HepG2 (cell line): ENCODE data around the gene PMM2. TPM values are rescaled to one million over a fixed set of nuclear protein-coding genes. Genes with fewer than 3 reads are reported as not detected.

Experiments used
- CHD4 ChIP-seq: fragments of 200-600 bp; sonication (generic); IDR thresholded peaks from 2 replicates; pipeline ENCODE4 v1.7.0; 2017; ENCODE audit warnings: mild to moderate bottlenecking, low read length, borderline replicate concordance
- GATAD1 ChIP-seq: IDR thresholded peaks from 2 replicates; pipeline ENCODE4 v1.6.1; 2016; ENCODE audit warnings: missing genetic modification reagents, missing compliant biosample characterization
- HDAC6 ChIP-seq: fragments of 200-600 bp; sonication (generic); IDR thresholded peaks from 2 replicates; pipeline ENCODE4 v1.7.0; 2017; ENCODE audit warnings: mild to moderate bottlenecking, antibody characterized with exemption, low read length, low read depth
- KLF12 ChIP-seq: sonication (generic); formaldehyde crosslinking; IDR thresholded peaks from 2 replicates; pipeline ENCODE4 v1.4.0; 2020; ENCODE audit warnings: missing genetic modification reagents, borderline replicate concordance
- MZF1 ChIP-seq: sonication (generic); formaldehyde crosslinking; IDR thresholded peaks from 2 replicates; pipeline ENCODE4 v1.8.1; 2023; ENCODE audit warnings: mild to moderate bottlenecking, missing genetic modification reagents, borderline replicate concordance
- POLR2G ChIP-seq: fragments of 200-400 bp; formaldehyde crosslinking; IDR thresholded peaks from 2 replicates; pipeline ENCODE4 v1.6.1; 2018; ENCODE audit warnings: mild to moderate bottlenecking, low read depth, low read length, moderate library complexity
- SIN3B ChIP-seq: fragments of 150-350 bp; IDR thresholded peaks from 2 replicates; pipeline ENCODE4 v1.6.1; 2014; ENCODE audit warnings: low read length
- SMAD9 ChIP-seq: sonication (generic); formaldehyde crosslinking; IDR thresholded peaks from 2 replicates; pipeline ENCODE4 v1.5.1; 2020; ENCODE audit warnings: mild to moderate bottlenecking, missing genetic modification reagents
- SNAPC2 ChIP-seq: sonication (generic); formaldehyde crosslinking; IDR thresholded peaks from 2 replicates; pipeline ENCODE4 v1.8.1; 2022; ENCODE audit warnings: mild to moderate bottlenecking, missing genetic modification reagents
- SP5 ChIP-seq: IDR thresholded peaks from 2 replicates; pipeline ENCODE4 v1.6.1; 2016; ENCODE audit warnings: low read depth, borderline replicate concordance
- ZIK1 ChIP-seq: sonication (generic); formaldehyde crosslinking; IDR thresholded peaks from 2 replicates; pipeline ENCODE4 v1.5.0; 2020; ENCODE audit warnings: mild to moderate bottlenecking, low read depth, missing genetic modification reagents, borderline replicate concordance
- ZNF484 ChIP-seq: sonication (generic); formaldehyde crosslinking; IDR thresholded peaks from 2 replicates; pipeline ENCODE4 v1.5.1; 2020; ENCODE audit warnings: mild to moderate bottlenecking, low read depth, missing genetic modification reagents, borderline replicate concordance
- ZNF572 ChIP-seq: sonication (generic); formaldehyde crosslinking; IDR thresholded peaks from 2 replicates; pipeline ENCODE4 v1.5.1; 2020; ENCODE audit warnings: mild to moderate bottlenecking, missing genetic modification reagents
- ZNF598 ChIP-seq: sonication (generic); formaldehyde crosslinking; IDR thresholded peaks from 2 replicates; pipeline ENCODE4 v1.5.1; 2020; ENCODE audit warnings: mild to moderate bottlenecking, missing genetic modification reagents, borderline replicate concordance
- polyA plus RNA-seq, 8 experiments: library from polyadenylated mRNA; depleted of rRNA in 3 of 8; stranded (reverse) in 7 of 8; unstranded in 1 of 8; fragments of >200 nt; fragmentation: Illumina TruSeq in 4 of 8; extraction: Trizol in 4 of 8; gene quantifications; 2 replicates each; pipeline versions ENCODE4 v1.2.1 to v1.2.3, GENCODE V29; 2011 to 2016; ENCODE audit warnings: low read depth in 4 of 8, missing spikeins in 1 of 8, mixed read lengths in 1 of 8; ENCODE audit not compliant: insufficient read depth in 1 of 8
- total RNA-seq, 5 experiments: library from RNA; depleted of rRNA; stranded (reverse); fragments of >200 nt; fragmentation: Illumina TruSeq; extraction: Trizol; gene quantifications; 2 replicates each; pipeline ENCODE4 v1.2.3, GENCODE V29; 2016; ENCODE audit warnings: low read depth in 1 of 5
- TF ChIP-seq, protein P1 (sequence below): sonication (generic); formaldehyde crosslinking; IDR thresholded peaks from 2 replicates; pipeline ENCODE4 v1.9.0; 2021; ENCODE audit warnings: missing genetic modification reagents, borderline replicate concordance
- TF ChIP-seq, protein P2 (sequence below): sonication (generic); formaldehyde crosslinking; IDR thresholded peaks from 2 replicates; pipeline ENCODE4 v1.5.1; 2020; ENCODE audit warnings: missing genetic modification reagents, mild to moderate bottlenecking, borderline replicate concordance
- TF ChIP-seq, protein P3 (sequence below): sonication (generic); formaldehyde crosslinking; IDR thresholded peaks from 2 replicates; pipeline ENCODE4 v1.4.0; 2020; ENCODE audit warnings: missing genetic modification reagents
- TF ChIP-seq, protein P4 (sequence below): sonication (generic); formaldehyde crosslinking; IDR thresholded peaks from 2 replicates; pipeline ENCODE4 v1.4.0; 2020; ENCODE audit warnings: mild to moderate bottlenecking, missing genetic modification reagents
- TF ChIP-seq, protein P5 (sequence below): sonication (generic); formaldehyde crosslinking; IDR thresholded peaks from 2 replicates; pipeline ENCODE4 v1.4.0; 2020; ENCODE audit warnings: missing genetic modification reagents

PMM2 gene
- total and polyA plus RNA-seq, 2 of the 13 experiments (the other 11 are each of a cell fraction or from before 2014, with no cell fraction given), result 52.2 to 93.7 TPM

DNA sequence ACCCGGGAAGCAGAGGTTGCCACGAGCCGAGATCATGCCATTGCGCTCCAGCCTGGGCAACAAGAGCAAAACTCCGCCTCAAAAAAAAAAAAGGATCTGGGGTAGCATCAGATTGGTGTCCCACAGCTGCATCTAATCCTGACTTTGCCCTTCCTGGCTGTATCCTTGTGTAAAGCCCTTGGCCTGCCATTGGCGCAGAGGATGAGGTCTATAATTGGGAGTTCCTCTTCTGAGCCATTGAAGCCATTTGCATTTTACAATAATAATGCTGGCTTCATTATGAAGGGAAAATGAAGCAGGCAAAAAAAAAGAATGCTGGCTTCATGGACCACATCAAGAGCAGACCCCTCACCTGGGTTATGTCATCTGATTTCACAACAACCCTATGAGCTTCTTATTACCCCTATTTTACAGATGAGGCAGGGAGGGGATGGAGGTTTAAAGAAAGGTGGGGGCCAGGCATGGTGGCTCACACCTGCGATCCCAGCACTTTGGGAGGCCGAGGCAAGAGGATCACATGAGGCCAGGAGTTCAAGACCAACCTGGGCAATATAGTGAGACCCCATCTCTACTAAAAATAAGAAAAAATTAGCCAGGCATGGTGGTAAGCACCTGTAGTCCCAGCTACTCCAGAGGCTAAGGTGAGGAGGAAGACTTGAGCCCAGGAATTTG, 83.3 kb downstream of the PMM2 start (continued):
- TF ChIP-seq, protein P1, sequence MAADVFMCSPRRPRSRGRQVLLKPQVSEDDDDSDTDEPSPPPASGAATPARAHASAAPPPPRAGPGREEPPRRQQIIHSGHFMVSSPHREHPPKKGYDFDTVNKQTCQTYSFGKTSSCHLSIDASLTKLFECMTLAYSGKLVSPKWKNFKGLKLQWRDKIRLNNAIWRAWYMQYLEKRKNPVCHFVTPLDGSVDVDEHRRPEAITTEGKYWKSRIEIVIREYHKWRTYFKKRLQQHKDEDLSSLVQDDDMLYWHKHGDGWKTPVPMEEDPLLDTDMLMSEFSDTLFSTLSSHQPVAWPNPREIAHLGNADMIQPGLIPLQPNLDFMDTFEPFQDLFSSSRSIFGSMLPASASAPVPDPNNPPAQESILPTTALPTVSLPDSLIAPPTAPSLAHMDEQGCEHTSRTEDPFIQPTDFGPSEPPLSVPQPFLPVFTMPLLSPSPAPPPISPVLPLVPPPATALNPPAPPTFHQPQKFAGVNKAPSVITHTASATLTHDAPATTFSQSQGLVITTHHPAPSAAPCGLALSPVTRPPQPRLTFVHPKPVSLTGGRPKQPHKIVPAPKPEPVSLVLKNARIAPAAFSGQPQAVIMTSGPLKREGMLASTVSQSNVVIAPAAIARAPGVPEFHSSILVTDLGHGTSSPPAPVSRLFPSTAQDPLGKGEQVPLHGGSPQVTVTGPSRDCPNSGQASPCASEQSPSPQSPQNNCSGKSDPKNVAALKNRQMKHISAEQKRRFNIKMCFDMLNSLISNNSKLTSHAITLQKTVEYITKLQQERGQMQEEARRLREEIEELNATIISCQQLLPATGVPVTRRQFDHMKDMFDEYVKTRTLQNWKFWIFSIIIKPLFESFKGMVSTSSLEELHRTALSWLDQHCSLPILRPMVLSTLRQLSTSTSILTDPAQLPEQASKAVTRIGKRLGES (CRISPR knock-in tag), result no peak
- TF ChIP-seq ZNF572 (CRISPR knock-in tag), result no peak
- TF ChIP-seq, protein P2, sequence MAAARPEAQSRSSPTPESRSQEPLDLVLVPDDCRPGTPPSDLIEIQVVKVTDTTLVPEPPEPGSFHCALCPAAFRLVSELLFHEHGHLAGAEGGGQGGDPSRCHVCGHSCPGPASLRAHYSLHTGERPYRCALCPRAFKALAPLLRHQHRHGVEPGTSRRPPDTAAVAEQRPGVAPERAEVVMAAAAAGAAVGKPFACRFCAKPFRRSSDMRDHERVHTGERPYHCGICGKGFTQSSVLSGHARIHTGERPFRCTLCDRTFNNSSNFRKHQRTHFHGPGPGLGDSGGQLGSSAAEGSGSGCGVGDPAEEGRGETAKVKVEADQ (CRISPR knock-in tag), result no peak
- no peak for TF ChIP-seq HDAC6
- TF ChIP-seq, protein P3, sequence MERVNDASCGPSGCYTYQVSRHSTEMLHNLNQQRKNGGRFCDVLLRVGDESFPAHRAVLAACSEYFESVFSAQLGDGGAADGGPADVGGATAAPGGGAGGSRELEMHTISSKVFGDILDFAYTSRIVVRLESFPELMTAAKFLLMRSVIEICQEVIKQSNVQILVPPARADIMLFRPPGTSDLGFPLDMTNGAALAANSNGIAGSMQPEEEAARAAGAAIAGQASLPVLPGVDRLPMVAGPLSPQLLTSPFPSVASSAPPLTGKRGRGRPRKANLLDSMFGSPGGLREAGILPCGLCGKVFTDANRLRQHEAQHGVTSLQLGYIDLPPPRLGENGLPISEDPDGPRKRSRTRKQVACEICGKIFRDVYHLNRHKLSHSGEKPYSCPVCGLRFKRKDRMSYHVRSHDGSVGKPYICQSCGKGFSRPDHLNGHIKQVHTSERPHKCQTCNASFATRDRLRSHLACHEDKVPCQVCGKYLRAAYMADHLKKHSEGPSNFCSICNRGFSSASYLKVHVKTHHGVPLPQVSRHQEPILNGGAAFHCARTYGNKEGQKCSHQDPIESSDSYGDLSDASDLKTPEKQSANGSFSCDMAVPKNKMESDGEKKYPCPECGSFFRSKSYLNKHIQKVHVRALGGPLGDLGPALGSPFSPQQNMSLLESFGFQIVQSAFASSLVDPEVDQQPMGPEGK (CRISPR knock-in tag), result no peak
- TF ChIP-seq ZIK1 (CRISPR knock-in tag), result no peak
- TF ChIP-seq SMAD9 (CRISPR knock-in tag), result no peak
- TF ChIP-seq KLF12 (CRISPR knock-in tag), result no peak
- no peak for TF ChIP-seq SP5 (CRISPR knock-in tag)
- no peak for TF ChIP-seq GATAD1 (CRISPR knock-in tag)
- no peak for TF ChIP-seq ZNF598 (CRISPR knock-in tag)
- TF ChIP-seq MZF1, result no peak
- no peak for TF ChIP-seq ZNF484 (CRISPR knock-in tag)
- 0 out of 2 replicates have a peak, but pooled peaks have one; percentile 59 for TF ChIP-seq CHD4
- TF ChIP-seq SIN3B, result no peak
- no peak for TF ChIP-seq SNAPC2 (CRISPR knock-in tag)
- TF ChIP-seq, protein P4, sequence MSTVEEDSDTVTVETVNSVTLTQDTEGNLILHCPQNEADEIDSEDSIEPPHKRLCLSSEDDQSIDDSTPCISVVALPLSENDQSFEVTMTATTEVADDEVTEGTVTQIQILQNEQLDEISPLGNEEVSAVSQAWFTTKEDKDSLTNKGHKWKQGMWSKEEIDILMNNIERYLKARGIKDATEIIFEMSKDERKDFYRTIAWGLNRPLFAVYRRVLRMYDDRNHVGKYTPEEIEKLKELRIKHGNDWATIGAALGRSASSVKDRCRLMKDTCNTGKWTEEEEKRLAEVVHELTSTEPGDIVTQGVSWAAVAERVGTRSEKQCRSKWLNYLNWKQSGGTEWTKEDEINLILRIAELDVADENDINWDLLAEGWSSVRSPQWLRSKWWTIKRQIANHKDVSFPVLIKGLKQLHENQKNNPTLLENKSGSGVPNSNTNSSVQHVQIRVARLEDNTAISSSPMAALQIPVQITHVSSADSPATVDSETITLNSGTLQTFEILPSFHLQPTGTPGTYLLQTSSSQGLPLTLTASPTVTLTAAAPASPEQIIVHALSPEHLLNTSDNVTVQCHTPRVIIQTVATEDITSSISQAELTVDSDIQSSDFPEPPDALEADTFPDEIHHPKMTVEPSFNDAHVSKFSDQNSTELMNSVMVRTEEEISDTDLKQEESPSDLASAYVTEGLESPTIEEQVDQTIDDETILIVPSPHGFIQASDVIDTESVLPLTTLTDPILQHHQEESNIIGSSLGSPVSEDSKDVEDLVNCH (CRISPR knock-in tag), result no peak
- TF ChIP-seq, protein P5, sequence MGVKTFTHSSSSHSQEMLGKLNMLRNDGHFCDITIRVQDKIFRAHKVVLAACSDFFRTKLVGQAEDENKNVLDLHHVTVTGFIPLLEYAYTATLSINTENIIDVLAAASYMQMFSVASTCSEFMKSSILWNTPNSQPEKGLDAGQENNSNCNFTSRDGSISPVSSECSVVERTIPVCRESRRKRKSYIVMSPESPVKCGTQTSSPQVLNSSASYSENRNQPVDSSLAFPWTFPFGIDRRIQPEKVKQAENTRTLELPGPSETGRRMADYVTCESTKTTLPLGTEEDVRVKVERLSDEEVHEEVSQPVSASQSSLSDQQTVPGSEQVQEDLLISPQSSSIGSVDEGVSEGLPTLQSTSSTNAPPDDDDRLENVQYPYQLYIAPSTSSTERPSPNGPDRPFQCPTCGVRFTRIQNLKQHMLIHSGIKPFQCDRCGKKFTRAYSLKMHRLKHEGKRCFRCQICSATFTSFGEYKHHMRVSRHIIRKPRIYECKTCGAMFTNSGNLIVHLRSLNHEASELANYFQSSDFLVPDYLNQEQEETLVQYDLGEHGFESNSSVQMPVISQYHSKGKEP (CRISPR knock-in tag), result no peak
- no peak for TF ChIP-seq POLR2G
